A549 (cell line): Measurements from ENCODE around the gene BCL3. TPM values are rescaled to one million over a fixed set of nuclear protein-coding genes. Genes with fewer than 3 reads are reported as not detected.

Experiments
- ATAC-seq, 2 experiments: fragments of 200-7000 bp in 1 of 2; fragments of >200 bp in 1 of 2; cut with Nextera tagmentation in 1 of 2; cut with Tn5 transposase in 1 of 2; 3 replicates each; pipeline versions ENCODE4 v1.8.0 to v1.9.1; 2018 to 2020; ENCODE audit warnings: mild to moderate bottlenecking in 1 of 2, moderate library complexity in 1 of 2
- CTCF ChIA-PET: fragments of 300-600 bp; sonication (Branson Sonifier 250); formaldehyde crosslinking; extraction: SDS; loops from one replicate; lab custom pipeline; 2021; ENCODE audit warnings: antibody characterized with exemption, inconsistent platforms; lab: Yijun Ruan, JAX
- POLR2A ChIA-PET: fragments of 350-600 bp; formaldehyde crosslinking; extraction: SDS; loops from one replicate; lab custom pipeline; 2021; ENCODE audit warnings: antibody characterized with exemption, inconsistent platforms; lab: Yijun Ruan, JAX
- DNase-seq, 2 experiments: peaks; one replicate each; pipeline versions ENCODE4 v3.0.0 to v3.0.0-alpha.2; 2011 to 2016; ENCODE audit warnings: low read depth in 1 of 2, low spot score in 1 of 2
- FAIRE-seq: peaks from 2 replicates; lab custom pipeline; 2011; peaks lifted over from hg19 to GRCh38; lab: Jason Lieb, UNC
- H3K27ac ChIP-seq, 2 experiments: fragments of >200 bp; sonication (Bioruptor Twin); formaldehyde crosslinking; 3 replicates each; pipeline ENCODE4 v1.5.1; 2016 to 2017
- H3K4me1 ChIP-seq: fragments of >200 bp; sonication (Bioruptor Twin); formaldehyde crosslinking; 3 replicates; pipeline ENCODE4 v1.6.1; 2016
- H3K4me2 ChIP-seq: fragments of >200 bp; sonication (Bioruptor Twin); formaldehyde crosslinking; 3 replicates; pipeline ENCODE4 v1.6.1; 2016
- H3K4me3 ChIP-seq: fragments of >200 bp; sonication (Bioruptor Twin); formaldehyde crosslinking; 3 replicates; pipeline ENCODE4 v1.5.1; 2016
- H3K9me3 ChIP-seq: fragments of >200 bp; sonication (Bioruptor Twin); formaldehyde crosslinking; 3 replicates; pipeline ENCODE4 v1.6.1; 2016
- ATOH8 ChIP-seq: fragments of 250-450 bp; sonication (Bioruptor Pico); IDR thresholded peaks from 2 replicates; pipeline ENCODE4 v1.5.0; 2020; ENCODE audit warnings: low read depth, mild to moderate bottlenecking, moderate library complexity
- BHLHE40 ChIP-seq: IDR thresholded peaks from 2 replicates; pipeline ENCODE4 v1.6.1; 2012; ENCODE audit warnings: low read depth, low read length, inconsistent platforms
- CEBPB ChIP-seq, 2 experiments: fragments of >200 bp in 1 of 2; sonication (Bioruptor Twin) in 1 of 2; formaldehyde crosslinking in 1 of 2; IDR thresholded peaks; 2 replicates each; pipeline ENCODE4 v1.6.1; 2012 to 2016
- CHD2 ChIP-seq: fragments of 150-350 bp; IDR thresholded peaks from 2 replicates; pipeline ENCODE4 v1.6.1; 2014; ENCODE audit warnings: low read length; ENCODE audit not compliant: partially characterized antibody
- CHD4 ChIP-seq: fragments of 200-600 bp; sonication (generic); IDR thresholded peaks from 2 replicates; pipeline ENCODE4 v1.6.1; 2016; ENCODE audit warnings: antibody characterized with exemption, mild to moderate bottlenecking, borderline replicate concordance
- CTCF ChIP-seq: fragments of >200 bp; sonication (Bioruptor Twin); formaldehyde crosslinking; IDR thresholded peaks from 3 replicates; pipeline ENCODE4 v1.5.1; 2016
- E2F6 ChIP-seq: IDR thresholded peaks from 2 replicates; pipeline ENCODE4 v1.6.1; 2012; ENCODE audit warnings: low read depth, borderline replicate concordance
- EHF ChIP-seq: fragments of 250-450 bp; sonication (Bioruptor Pico); IDR thresholded peaks from 2 replicates; pipeline ENCODE4 v1.5.0; 2020; ENCODE audit warnings: mild to moderate bottlenecking
- EHMT2 ChIP-seq: fragments of 200-600 bp; sonication (generic); IDR thresholded peaks from 2 replicates; pipeline ENCODE4 v1.6.1; 2016; ENCODE audit warnings: antibody characterized with exemption, low read depth, mild to moderate bottlenecking, moderate library complexity
- FOSB ChIP-seq: fragments of 250-450 bp; sonication (Bioruptor Pico); IDR thresholded peaks from 2 replicates; pipeline ENCODE4 v1.5.0; 2020; ENCODE audit warnings: mild to moderate bottlenecking, moderate library complexity
- FOXS1 ChIP-seq: fragments of 250-450 bp; sonication (Bioruptor Pico); IDR thresholded peaks from 2 replicates; pipeline ENCODE4 v1.5.0; 2020; ENCODE audit warnings: mild to moderate bottlenecking, moderate library complexity
- HEYL ChIP-seq: fragments of 250-450 bp; sonication (Bioruptor Pico); IDR thresholded peaks from 2 replicates; pipeline ENCODE4 v1.8.0; 2021; ENCODE audit warnings: mild to moderate bottlenecking, moderate library complexity
- HMGXB4 ChIP-seq: fragments of 250-450 bp; sonication (Bioruptor Pico); IDR thresholded peaks from 2 replicates; pipeline ENCODE4 v1.5.0; 2021; ENCODE audit warnings: mild to moderate bottlenecking, moderate library complexity, borderline replicate concordance
- HOXA7 ChIP-seq: fragments of 250-450 bp; sonication (Bioruptor Pico); IDR thresholded peaks from 2 replicates; pipeline ENCODE4 v1.5.0; 2020; ENCODE audit warnings: mild to moderate bottlenecking, moderate library complexity
- HOXB13 ChIP-seq: fragments of 250-450 bp; sonication (Bioruptor Pico); IDR thresholded peaks from 2 replicates; pipeline ENCODE4 v1.5.0; 2020; ENCODE audit warnings: low read depth, mild to moderate bottlenecking, moderate library complexity
- JUN ChIP-seq, 2 experiments: fragments of >200 bp; sonication (Bioruptor Twin); formaldehyde crosslinking; IDR thresholded peaks; 2 replicates in 1 of 2; 3 replicates in 1 of 2; pipeline ENCODE4 v1.6.1; 2016 to 2017
- JUNB ChIP-seq: fragments of >200 bp; sonication (Bioruptor Twin); formaldehyde crosslinking; IDR thresholded peaks from 2 replicates; pipeline ENCODE4 v1.6.1; 2016
- KDM1A ChIP-seq: fragments of 200-600 bp; sonication (generic); IDR thresholded peaks from 2 replicates; pipeline ENCODE4 v1.6.1; 2016; ENCODE audit warnings: low read depth, mild to moderate bottlenecking
- MAX ChIP-seq: IDR thresholded peaks from 2 replicates; pipeline ENCODE4 v1.6.1; 2012
- NPAS2 ChIP-seq: fragments of 250-450 bp; sonication (Bioruptor Pico); IDR thresholded peaks from 2 replicates; pipeline ENCODE4 v1.8.0; 2022; ENCODE audit warnings: mild to moderate bottlenecking, moderate library complexity, borderline replicate concordance
- PBX3 ChIP-seq: IDR thresholded peaks from 2 replicates; pipeline ENCODE4 v1.6.1; 2012
- PHF8 ChIP-seq: fragments of 200-600 bp; sonication (generic); IDR thresholded peaks from 2 replicates; pipeline ENCODE4 v1.6.1; 2016; ENCODE audit warnings: low read depth, mild to moderate bottlenecking, antibody characterized with exemption, moderate library complexity, borderline replicate concordance
- POLR2A ChIP-seq: IDR thresholded peaks from 2 replicates; pipeline ENCODE4 v1.6.1; 2012; ENCODE audit warnings: mild to moderate bottlenecking, low read length
- RAD21 ChIP-seq, 2 experiments: fragments of >200 bp in 1 of 2; sonication (Bioruptor Twin) in 1 of 2; formaldehyde crosslinking in 1 of 2; IDR thresholded peaks in 1 of 2; conservative IDR thresholded peaks in 1 of 2; 2 replicates in 1 of 2; 3 replicates in 1 of 2; pipeline ENCODE4 v1.6.1; 2012 to 2018; ENCODE audit warnings: inconsistent platforms in 1 of 2
- RARB ChIP-seq: fragments of 250-450 bp; sonication (Bioruptor Pico); IDR thresholded peaks from 2 replicates; pipeline ENCODE4 v1.8.0; 2021; ENCODE audit warnings: mild to moderate bottlenecking, moderate library complexity
- RFX5 ChIP-seq: fragments of 450-650 bp; IDR thresholded peaks from 2 replicates; pipeline ENCODE4 v1.7.1; 2014; ENCODE audit warnings: antibody characterized with exemption, mild to moderate bottlenecking, moderate library complexity
- SREBF2 ChIP-seq: fragments of 450-650 bp; IDR thresholded peaks from 2 replicates; pipeline ENCODE4 v1.6.1; 2014; ENCODE audit warnings: mild to moderate bottlenecking, moderate library complexity
- USF2 ChIP-seq: fragments of 450-650 bp; IDR thresholded peaks from 2 replicates; pipeline ENCODE4 v1.6.1; 2014; ENCODE audit warnings: antibody characterized with exemption
- ZC3H11A ChIP-seq: fragments of 450-650 bp; IDR thresholded peaks from 2 replicates; pipeline ENCODE4 v1.6.1; 2014; ENCODE audit warnings: antibody characterized with exemption, mild to moderate bottlenecking
- ZFP36 ChIP-seq: fragments of 450-650 bp; IDR thresholded peaks from 2 replicates; pipeline ENCODE4 v1.6.1; 2014; ENCODE audit warnings: borderline replicate concordance; ENCODE audit not compliant: partially characterized antibody
- ZSCAN20 ChIP-seq: fragments of 250-450 bp; sonication (Bioruptor Pico); IDR thresholded peaks from 2 replicates; pipeline ENCODE4 v1.8.0; 2022; ENCODE audit warnings: mild to moderate bottlenecking, moderate library complexity
- WGBS: methylation state at CpG from one replicate; pipeline ENCODE4 v1.1.6; 2017; ENCODE audit errors: missing lambda C conversion rate; 5-methylcytosine and 5-hydroxymethylcytosine counted together
- polyA plus RNA-seq, 4 experiments: library from polyadenylated mRNA; depleted of rRNA in 3 of 4; stranded (reverse); fragments of >200 nt; fragmentation: RNase III in 1 of 4; extraction: RNeasy Plus Mini Kit Qiagen cat#74134 plus additional on column Dnase treatment in 1 of 4; gene quantifications; 2 replicates in 3 of 4; 3 replicates in 1 of 4; pipeline ENCODE4 v1.2.3, GENCODE V29; 2011 to 2017

The BCL3 gene
- polyA plus RNA-seq, 2 of the 4 experiments (the other 2 are of a cell fraction), result 22.6 to 72.1 TPM

GRCh38 chr19:44725251-44725650 lies 23.3 kb upstream of the BCL3 start (continued):
- no peak for TF ChIP-seq CHD2
- TF ChIP-seq POLR2A, result no peak
- TF ChIP-seq EHMT2, result no peak
- no peak for TF ChIP-seq PHF8
- TF ChIP-seq FOXS1 (CRISPR knock-in tag), result no peak
- no peak for TF ChIP-seq ZSCAN20 (CRISPR knock-in tag)
- no peak for TF ChIP-seq SREBF2
- TF ChIP-seq HMGXB4, result no peak
- no peak for TF ChIP-seq JUNB
- no peak for TF ChIP-seq ZC3H11A
- peak in 1 of 2 experiments; percentile 27; a peak in 2 of 5 replicates for TF ChIP-seq JUN (IDR thresholded peaks at IDR 0.05)
- no peak for TF ChIP-seq RARB (CRISPR knock-in tag)
- peak; percentile 35 for TF ChIP-seq MAX
- no peak for TF ChIP-seq NPAS2 (CRISPR knock-in tag)
- TF ChIP-seq KDM1A, result no peak
- TF ChIP-seq HOXA7, result no peak
- TF ChIP-seq CHD4, result no peak
- TF ChIP-seq HEYL (CRISPR knock-in tag), result no peak
- no peak for TF ChIP-seq USF2
- TF ChIP-seq RAD21 (conservative IDR thresholded peaks at IDR 0.05 in 1 of 2, IDR thresholded peaks at IDR 0.05 in 1 of 2), result peak; percentile 31 to 37; a peak in 1 of 5 replicates
- no peak for TF ChIP-seq E2F6
- TF ChIP-seq RFX5, result no peak
- TF ChIP-seq BHLHE40, result no peak
- 0 out of 4 replicates have a peak, but pooled peaks of 1 of the 2 experiments have one; percentile 34 for TF ChIP-seq CEBPB (IDR thresholded peaks at IDR 0.05)

GRCh38 chr19:44725684-44726083 lies 22.8 kb upstream of the BCL3 start:
- H3K27ac ChIP-seq, result peak overlapping the region; percentile 97
- TF ChIP-seq CTCF (no peak), CEBPB (IDR thresholded peaks at IDR 0.05) (no peak), ATOH8 (CRISPR knock-in tag) (peak; percentile 61; the same call in 1 of the 2 replicates), EHF (CRISPR knock-in tag) (0 out of 2 replicates have a peak, but pooled peaks have one; percentile 39), HOXB13 (peak; percentile 89), ZFP36 (peak; percentile 51), PBX3 (0 out of 2 replicates have a peak, but pooled peaks have one; percentile 43), FOSB (CRISPR knock-in tag) (0 out of 2 replicates have a peak, but pooled peaks have one; percentile 73)
- TF ChIP-seq, all 56 proteins: peak for 6
- peak in 1 of 2 experiments; percentile 22 for DNase-seq
- WGBS, result 57% methylated on average over 5 of the region's 5 CpGs
- ChIA-PET CTCF (interaction anchor here (0.6 to 42.5 kb wide), 13 partner anchors 8 to 155 kb away, joined by 3 to 1899 read pairs (median 45); partner anchors contain the start of genes BCAM, BCL3, CBLC and CEACAM16), POLR2A (interaction anchor here (0.6 to 3.7 kb wide), 12 partner anchors 11 to 45 kb away, joined by 4 to 53 read pairs (median 21); partner anchors contain the start of gene BCL3)
- ATAC-seq, result no peak
- Histone ChIP-seq H3K4me1 (peaks cover 71% of the 10 kb centered on the region), H3K9me3 (no peaks in the 10 kb centered on the region), H3K4me2 (peak overlapping the region; percentile 89), H3K4me3 (peak overlapping the region; percentile 38)
- FAIRE-seq, result no peak
